Measurements from ENCODE around the gene ANGPTL1.

GRCh38 chr1:178862864-178863263 lies 8.0 kb downstream of the ANGPTL1 start:
- TF ChIP-seq, protein P1, sequence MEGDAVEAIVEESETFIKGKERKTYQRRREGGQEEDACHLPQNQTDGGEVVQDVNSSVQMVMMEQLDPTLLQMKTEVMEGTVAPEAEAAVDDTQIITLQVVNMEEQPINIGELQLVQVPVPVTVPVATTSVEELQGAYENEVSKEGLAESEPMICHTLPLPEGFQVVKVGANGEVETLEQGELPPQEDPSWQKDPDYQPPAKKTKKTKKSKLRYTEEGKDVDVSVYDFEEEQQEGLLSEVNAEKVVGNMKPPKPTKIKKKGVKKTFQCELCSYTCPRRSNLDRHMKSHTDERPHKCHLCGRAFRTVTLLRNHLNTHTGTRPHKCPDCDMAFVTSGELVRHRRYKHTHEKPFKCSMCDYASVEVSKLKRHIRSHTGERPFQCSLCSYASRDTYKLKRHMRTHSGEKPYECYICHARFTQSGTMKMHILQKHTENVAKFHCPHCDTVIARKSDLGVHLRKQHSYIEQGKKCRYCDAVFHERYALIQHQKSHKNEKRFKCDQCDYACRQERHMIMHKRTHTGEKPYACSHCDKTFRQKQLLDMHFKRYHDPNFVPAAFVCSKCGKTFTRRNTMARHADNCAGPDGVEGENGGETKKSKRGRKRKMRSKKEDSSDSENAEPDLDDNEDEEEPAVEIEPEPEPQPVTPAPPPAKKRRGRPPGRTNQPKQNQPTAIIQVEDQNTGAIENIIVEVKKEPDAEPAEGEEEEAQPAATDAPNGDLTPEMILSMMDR (IDR thresholded peaks at IDR 0.05) = no peak
- no peak for TF ChIP-seq POLR2A (IDR thresholded peaks at IDR 0.05)
